SKM-1 (cell line): ENCODE data around the gene PLXND1.

Experiments
- DNase-seq: peaks from one replicate; lab custom pipeline; 2025; ENCODE audit not compliant: unreplicated experiment; lab: John Stamatoyannopoulos, UW

The PLXND1 gene

GRCh38 chr3:129586746-129587430, 19.6 kb downstream of the PLXND1 start:
- no peak for DNase-seq

DNA sequence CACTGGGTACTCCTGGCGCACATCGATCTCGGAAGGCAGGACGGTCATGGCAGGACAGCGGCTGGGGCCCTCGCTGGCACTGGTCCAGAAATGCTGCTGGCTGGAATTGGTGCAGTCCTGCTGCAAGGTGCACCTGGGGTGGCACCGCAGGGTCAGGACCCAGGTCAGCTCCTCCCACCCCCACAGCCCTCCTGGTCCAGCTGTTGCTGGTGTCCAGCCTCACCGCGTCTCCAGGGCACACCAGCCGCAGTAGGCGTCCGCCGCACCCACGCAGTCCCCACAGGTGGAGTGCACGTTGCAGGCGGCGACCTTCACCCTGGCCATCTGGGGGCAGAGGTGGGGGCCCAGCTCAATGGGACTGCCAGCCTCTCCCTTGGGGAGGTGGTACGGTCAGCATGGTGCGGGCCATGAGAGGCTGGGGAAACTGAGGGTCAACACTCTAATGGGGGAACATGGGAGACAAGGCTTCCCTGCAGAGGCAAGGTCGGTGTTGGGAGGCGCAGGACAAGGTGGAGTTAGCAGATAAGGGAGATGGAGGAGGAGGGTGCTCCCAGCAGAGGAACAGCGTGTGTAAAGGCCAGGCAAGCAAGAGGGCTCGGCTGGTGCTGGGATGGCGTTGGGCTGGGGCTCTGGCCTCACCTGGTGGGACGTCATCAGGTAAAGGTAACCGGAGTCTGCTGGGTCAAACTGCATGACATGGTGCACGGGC, 20.4 kb downstream of the PLXND1 start:
- no peak for DNase-seq

GRCh38 chr3:129584631-129585030, 21.8 kb downstream of the PLXND1 start:
- no peak for DNase-seq

DNA sequence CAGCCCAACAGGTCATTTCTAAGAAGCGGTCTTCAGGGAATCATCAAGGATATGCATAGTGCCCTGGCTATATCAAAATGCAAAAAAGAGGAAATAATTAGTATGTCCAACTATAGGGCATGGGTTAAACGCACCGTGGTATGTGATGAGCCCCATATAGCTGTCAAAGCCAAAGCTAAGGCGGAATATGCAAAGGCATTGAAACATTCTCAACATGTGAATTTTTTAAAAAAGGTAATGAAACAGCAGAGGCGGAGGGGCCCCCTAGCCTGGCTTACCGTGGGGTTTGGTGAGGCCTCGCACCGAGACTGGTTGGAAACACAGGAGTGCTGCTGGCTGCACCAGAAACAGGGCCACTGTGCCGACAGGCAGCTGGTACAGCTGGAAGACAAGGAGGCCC, 23.2 kb downstream of the PLXND1 start:
- DNase-seq, result no peak

DNA sequence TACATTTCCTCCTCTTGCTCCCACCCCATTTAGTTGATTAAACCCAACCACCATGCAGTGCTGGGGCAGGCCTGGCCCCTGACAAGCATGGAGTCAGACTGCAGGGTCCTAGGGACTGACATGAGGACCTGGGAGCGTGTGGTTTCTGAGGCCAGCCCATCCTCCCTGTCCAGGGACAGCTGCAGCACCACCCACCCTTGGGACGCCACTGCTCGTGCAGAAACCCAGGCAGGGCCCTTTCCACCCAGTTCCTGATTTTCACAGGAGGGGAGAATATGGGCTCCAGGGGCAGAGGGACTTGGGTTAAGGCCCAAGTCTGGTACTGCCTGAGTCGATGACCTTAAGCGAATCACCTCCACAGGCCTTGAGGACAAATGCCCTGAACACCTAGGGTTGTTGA, 23.7 kb downstream of the PLXND1 start:
- no peak for DNase-seq

DNA sequence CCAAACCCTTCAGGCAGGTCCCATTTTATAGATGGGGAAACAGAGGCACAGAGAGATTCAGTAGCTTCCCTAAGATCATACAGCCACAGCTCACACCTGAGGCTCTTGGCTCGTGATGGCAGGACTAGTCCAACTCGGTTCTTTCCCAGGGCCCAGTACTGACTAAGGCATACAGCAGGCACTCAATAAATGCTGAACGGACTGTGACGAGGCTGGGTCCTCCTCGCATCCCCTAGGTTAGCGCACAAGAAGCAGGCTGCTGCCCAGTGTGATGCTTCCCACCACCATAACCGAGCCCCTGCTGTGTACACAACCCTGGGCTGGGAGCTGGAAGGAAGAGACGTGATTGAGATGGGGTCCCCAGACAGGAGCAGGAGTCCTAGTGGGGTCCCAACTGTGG, 24.9 kb downstream of the PLXND1 start:
- no peak for DNase-seq

DNA sequence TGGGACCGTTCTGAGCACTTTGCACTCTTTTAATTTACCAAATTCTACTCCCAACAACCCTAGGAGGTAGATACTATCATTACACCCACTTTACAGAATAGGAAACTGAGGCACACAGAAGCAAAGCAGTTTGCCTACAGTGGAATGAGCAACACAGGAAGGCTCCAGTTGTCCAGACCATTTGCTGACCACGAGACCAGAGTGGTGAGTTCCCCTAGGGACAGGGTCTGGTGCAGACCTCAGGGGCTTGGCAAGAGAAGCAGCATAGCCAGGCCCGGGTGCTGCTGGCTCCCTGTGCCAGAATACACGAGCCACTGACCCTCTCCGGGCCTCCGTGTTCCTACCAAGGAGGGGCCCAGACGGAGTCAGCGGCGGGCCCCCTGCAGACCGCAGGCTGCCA, 26.5 kb downstream of the PLXND1 start:
- no peak for DNase-seq

GRCh38 chr3:129577925-129578786, 28.3 kb downstream of the PLXND1 start:
- peak; percentile 22 for DNase-seq

GRCh38 chr3:129577366-129577765, 29.1 kb downstream of the PLXND1 start:
- DNase-seq, result no peak

DNA sequence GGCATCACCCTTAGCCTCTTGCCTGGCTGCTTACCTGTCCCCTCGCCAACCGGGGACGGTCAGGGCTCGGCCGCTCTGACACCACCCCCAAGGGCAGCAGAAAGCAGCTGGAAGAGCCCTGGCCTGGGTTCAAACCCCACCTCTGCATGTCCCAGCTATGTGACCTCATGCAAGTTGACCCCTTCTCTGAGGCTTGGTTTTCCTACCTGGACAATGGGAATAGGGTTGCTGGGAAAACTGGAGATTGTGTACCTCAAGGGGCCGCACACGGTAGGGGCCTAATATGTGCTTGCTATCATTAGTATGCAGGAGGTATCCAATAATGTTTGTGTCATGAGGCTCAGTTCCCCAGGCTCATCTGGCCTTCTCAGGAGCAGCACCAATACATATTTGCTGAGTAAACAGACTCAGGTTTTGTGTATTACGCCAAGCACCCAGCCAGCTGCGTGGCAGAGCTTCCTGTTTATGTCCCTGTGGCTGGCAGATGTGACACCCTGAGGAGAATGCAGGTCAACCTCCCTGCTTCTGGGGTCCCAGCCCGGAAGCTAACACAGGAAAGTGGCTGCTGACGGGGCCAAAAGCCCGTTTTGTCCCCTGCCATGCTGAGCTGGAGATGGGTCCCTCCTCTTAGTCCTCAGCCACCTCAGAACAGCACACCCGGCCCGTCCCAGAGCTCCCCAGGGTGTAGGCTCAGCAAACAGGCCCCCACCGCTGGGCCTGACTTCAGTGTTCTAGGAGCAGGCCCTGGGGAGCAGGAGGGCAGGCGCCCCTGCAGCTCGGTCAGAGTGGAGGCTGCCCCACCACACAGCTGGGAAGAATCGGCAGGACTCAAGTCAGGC, 29.7 kb downstream of the PLXND1 start:
- no peak for DNase-seq

DNA sequence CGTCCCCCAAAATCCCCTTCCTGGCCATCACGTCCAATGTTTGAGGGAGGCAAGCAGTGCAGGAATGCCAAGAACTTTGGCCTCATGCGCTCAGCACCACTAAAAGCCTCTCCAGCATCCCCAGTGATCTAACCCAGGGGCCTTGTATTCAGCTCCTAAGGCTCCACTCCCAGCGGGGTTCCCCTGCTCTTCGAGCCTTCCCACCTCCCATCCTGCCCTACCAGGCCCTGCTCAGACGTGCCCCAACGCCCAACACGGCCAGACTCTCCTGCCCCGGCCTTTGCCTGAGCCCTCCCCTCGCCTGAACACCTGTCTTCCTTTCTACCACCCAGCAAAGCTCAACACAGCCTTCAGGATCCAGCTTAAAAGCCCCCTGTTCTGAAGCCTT, 30.5 kb downstream of the PLXND1 start:
- DNase-seq, result no peak

DNA sequence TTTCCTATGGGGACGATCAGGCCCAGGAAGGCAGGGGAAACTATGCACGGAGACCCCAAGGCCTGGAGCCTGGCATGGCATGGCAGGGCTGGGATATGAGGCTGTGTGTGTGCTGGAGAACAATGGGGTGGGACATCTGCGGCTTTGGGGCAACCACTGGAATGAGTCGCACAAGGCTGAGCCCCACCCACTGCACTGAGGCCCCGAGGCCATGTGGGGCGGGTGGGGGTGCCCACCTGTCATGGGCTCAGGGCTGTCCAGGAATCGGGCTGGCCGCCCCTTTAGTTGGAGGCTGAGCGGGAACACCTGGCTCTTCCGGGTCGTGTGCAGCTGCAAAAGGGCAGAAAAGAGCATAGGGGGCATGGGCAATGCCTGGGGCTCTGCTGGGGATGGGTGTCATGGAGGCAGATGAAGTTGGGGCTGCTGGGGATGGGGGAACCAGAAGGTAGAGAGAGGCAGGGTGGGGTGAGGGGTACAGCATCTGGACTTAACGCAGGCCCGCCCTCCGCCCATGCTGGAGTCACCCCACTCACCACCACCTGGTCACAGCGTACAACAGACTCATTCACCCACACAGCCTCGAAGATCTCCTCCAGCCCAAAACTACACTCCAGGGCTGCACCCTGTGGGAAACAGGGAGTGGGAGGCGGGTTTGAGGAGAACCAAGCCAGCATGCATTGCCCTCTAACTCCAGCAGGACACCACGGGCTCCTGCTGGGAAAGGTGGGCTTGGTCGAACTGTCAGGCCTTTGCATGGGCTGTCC, 31.1 kb downstream of the PLXND1 start:
- no peak for DNase-seq

- no peak for DNase-seq
Measured at GRCh38 chr3:129574206-129574605, 32.3 kb downstream of the PLXND1 start.

DNA sequence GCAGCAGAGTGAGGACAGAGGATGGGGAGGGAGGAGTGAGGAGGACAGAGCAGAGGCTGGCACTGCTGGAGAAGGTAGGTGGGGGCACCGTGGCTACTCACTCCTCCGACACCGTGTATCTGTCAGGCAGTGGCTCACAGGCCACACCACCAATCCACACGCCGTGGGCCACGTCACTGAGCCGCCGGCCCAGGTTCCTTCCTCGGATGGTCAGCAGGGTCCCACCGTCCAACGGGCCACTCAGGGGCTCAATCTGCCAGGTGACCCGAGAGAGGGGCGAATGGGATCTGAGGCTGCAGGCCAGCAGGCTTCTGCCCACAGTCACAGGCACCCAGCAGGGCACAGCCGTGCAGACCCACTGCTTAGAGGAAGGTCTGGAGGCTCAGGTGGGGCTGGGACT, 33.0 kb downstream of the PLXND1 start:
- DNase-seq, result no peak

DNA sequence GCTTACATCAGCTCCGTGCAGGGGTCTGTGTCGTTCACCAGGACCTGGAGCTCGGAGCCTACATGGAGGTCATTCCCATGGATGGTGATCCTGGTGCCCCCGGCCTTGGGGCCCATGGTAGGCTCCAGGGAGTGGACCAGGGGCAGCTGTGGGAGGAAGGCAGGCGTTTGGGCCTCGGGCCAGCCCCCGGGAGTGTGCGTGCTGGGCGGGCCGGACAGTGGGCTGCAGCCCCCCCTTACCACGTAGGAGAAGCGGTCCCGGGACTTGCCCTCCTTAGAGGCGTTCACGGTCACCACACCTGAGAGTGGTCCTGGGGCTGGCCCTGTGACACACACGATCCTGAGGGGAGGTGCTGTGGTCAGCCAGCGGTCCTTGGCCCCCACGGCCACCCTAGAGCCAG, 33.9 kb downstream of the PLXND1 start:
- DNase-seq, result no peak

- no peak for DNase-seq
Measured at GRCh38 chr3:129571605-129572547, 34.6 kb downstream of the PLXND1 start.

- no peak for DNase-seq
Measured at GRCh38 chr3:129569856-129570255, 36.6 kb downstream of the PLXND1 start.

- no peak for DNase-seq
Measured at GRCh38 chr3:129567939-129568338, 38.5 kb downstream of the PLXND1 start.

- no peak for DNase-seq
Measured at GRCh38 chr3:129567176-129567705, 39.2 kb downstream of the PLXND1 start.
